Inflammatory macrophage (primary cell): ENCODE measurements around the gene RXRA.

Experiments
- DNase-seq, 2 donors: peaks; one replicate each; pipeline ENCODE4 v3.0.0-alpha.2; 2020 to 2022

RXRA gene

GRCh38 chr9:134436379-134436762 lies 110.1 kb downstream of the RXRA start:
- no peak for DNase-seq

- no peak for DNase-seq
Measured at GRCh38 chr9:134436911-134437310, 110.7 kb downstream of the RXRA start.

GRCh38 chr9:134437403-134438194 lies 111.3 kb downstream of the RXRA start:
- no peak for DNase-seq

GRCh38 chr9:134438195-134438788 lies 112.0 kb downstream of the RXRA start:
- DNase-seq: no peak

- DNase-seq: no peak
Measured at GRCh38 chr9:134439368-134439784, 113.1 kb downstream of the RXRA start.

- DNase-seq: no peak
Measured at GRCh38 chr9:134440636-134441226, 114.5 kb downstream of the RXRA start.

GRCh38 chr9:134441227-134442084 lies 115.2 kb downstream of the RXRA start:
- no peak for DNase-seq

GRCh38 chr9:134442085-134442474 lies 115.8 kb downstream of the RXRA start:
- peak in 1 of 2 donors; percentile 20 for DNase-seq

- DNase-seq: no peak
Measured at GRCh38 chr9:134442486-134443173, 116.4 kb downstream of the RXRA start.

GRCh38 chr9:134443174-134444037 lies 117.2 kb downstream of the RXRA start:
- peak; percentile 88 to 91 for DNase-seq

- DNase-seq: no peak
Measured at GRCh38 chr9:134444038-134444315, 117.7 kb downstream of the RXRA start.

GRCh38 chr9:134445000-134445399 lies 118.7 kb downstream of the RXRA start:
- no peak for DNase-seq

GRCh38 chr9:134449180-134449916 lies 123.1 kb downstream of the RXRA start:
- DNase-seq: peak; percentile 90 to 93

- no peak for DNase-seq
Measured at GRCh38 chr9:134451700-134452458, 125.6 kb downstream of the RXRA start.

- no peak for DNase-seq
Measured at GRCh38 chr9:134452728-134453127, 126.5 kb downstream of the RXRA start.

GRCh38 chr9:134453776-134454475 lies 127.7 kb downstream of the RXRA start:
- DNase-seq: no peak

GRCh38 chr9:134454476-134454857 lies 128.2 kb downstream of the RXRA start:
- no peak for DNase-seq

- no peak for DNase-seq
Measured at GRCh38 chr9:134455021-134455471, 128.8 kb downstream of the RXRA start.

GRCh38 chr9:134455537-134455933 lies 129.3 kb downstream of the RXRA start:
- no peak for DNase-seq
